ENCODE results near the gene PI4KA.
"Not testable (repeated sequence)": the region's sequence is repeated elsewhere in the genome, so short reads cannot be mapped to it uniquely, and the experiment has no call there.

PI4KA gene

DNA sequence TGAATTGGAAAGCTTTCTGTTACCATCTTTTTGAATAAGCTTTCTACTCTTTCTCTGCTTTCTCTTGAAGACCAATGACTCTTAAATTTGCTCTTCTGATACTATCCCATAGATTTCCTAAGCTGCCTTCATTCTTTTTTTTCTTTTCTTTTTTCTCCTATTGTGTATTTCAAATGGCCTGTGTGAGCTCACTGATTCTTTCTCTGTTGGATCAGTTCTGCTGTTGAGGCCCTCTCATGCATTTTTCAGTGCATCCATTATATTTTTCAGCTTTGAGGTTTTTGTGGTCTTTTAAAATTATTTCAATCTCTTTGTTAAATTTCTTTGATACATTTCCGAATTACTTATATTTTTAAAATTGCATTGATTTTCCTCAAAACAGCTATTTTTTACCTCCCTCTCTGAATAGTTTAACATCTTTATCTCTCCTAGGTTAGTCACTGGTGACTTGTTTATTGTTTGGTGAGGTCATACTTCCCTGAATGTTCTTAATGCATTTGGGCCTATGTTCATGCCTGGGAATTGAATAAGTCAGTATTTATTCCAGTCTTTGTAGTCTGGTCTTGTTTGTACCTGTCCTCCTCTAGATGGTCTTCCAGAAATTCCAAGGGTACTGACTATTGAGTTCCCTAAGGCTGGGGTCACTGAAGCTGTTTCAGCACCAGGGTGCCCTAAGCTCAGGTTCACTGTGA lies 195.3 kb downstream of the PI4KA start:
- DNase-seq (ENCODE audit: low spot score) = no peak

- DNase-seq (ENCODE audit: low spot score) = not testable (repeated sequence)
Observed at GRCh38 chr22:20662524-20663036, 196.0 kb downstream of the PI4KA start.

- no peak for DNase-seq (ENCODE audit: low spot score)
Observed at GRCh38 chr22:20661473-20661872, 197.1 kb downstream of the PI4KA start.

DNA sequence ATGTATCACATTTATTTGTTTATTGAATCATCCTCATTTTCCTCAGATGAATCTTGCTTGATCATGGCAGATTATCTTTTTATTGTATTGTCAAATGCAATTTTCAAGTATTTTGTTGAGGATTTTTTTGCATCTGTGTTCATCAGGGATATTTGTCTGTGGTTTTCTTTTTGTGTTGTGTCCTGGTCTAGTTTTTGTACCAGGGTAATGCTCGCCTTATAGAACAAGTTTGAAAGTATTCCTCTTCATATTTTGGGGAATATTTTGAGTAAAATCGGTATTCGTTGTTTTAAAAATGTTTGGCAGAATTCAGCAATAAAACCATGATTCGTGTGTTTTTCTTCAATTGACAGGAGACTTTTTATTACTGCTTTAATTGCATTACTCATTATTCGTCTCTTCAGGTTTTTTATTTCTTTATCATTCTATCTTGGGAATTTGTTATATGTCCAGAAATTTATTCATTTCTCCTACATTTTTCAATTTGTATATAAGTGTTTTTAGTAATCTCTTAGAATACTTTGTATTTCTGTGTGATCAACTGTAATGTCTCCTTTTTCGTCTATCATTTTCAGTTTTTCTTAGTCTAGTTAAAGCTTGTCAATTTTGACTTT lies 198.1 kb downstream of the PI4KA start:
- no peak for DNase-seq (ENCODE audit: low spot score)

DNA sequence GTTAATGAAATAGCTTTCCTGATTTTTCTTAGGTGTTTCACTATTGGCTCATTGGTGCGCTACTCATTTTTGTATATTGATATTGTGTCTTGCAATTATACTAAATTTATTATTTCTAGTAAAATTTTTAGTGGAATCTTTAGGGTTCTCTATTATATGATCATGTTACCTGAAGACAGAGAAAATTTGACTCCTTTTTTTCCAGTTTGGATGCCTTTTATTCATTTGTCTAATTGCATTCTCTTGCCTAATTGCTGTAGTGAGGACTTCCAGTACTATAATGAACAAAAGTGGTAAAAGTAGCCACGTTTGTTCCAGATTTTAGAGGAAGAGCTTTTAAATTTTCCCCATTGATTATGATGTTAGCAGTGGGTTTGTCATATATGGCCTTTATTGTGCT lies 198.7 kb downstream of the PI4KA start:
- DNase-seq (ENCODE audit: low spot score) = no peak

DNA sequence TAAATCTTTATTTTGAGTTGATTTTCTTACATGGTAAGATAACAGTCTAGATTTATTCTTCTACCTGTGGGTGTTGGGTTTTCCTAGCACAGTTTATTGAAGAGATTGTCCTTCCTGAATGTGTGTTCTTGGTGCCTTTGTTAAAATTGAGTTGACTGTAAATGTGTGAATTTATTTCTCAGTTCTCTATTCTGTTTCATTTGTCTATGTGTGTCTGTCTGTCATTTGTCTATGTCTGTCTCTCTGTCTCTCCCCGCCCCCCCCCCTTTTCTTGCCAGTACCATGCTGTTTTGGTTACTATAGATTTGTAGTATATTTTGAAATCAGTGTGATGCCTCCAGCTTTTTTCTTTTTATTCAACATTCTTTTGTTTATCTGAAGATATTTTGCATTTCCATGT lies 199.4 kb downstream of the PI4KA start:
- DNase-seq (ENCODE audit: low spot score) = no peak

- DNase-seq (ENCODE audit: low spot score) = no peak
Observed at GRCh38 chr22:20658433-20659222, 200.0 kb downstream of the PI4KA start.

DNA sequence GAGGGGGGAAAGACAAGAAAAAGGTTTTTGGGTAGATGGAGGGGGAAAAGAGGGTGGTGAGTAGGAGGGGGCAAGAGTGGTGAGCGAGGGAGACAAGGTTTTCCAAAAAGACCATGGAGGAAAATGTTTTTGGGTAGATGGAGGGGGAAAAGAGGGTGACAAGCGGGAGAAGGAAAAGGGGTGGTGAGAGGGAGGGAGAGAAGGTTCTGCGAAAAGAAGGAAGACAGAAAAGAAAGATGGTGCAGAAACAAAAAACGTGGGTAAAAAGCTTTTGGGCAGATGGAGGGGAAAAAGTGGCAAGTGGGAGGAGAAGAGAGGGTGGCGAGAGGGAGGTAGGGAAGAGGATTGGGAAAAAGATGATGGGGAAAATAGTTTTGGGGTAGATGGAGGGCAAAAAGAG lies 200.6 kb downstream of the PI4KA start:
- no peak for DNase-seq (ENCODE audit: low spot score)
